ENCODE results near the gene GDF10.

- TF ChIP-seq, protein P1, sequence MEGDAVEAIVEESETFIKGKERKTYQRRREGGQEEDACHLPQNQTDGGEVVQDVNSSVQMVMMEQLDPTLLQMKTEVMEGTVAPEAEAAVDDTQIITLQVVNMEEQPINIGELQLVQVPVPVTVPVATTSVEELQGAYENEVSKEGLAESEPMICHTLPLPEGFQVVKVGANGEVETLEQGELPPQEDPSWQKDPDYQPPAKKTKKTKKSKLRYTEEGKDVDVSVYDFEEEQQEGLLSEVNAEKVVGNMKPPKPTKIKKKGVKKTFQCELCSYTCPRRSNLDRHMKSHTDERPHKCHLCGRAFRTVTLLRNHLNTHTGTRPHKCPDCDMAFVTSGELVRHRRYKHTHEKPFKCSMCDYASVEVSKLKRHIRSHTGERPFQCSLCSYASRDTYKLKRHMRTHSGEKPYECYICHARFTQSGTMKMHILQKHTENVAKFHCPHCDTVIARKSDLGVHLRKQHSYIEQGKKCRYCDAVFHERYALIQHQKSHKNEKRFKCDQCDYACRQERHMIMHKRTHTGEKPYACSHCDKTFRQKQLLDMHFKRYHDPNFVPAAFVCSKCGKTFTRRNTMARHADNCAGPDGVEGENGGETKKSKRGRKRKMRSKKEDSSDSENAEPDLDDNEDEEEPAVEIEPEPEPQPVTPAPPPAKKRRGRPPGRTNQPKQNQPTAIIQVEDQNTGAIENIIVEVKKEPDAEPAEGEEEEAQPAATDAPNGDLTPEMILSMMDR (IDR thresholded peaks at IDR 0.05 in 8 of 11, conservative IDR thresholded peaks at IDR 0.05 in 3 of 11), result no peak
- no peak for TF ChIP-seq POLR2A (IDR thresholded peaks at IDR 0.05)
- TF ChIP-seq POLR2AphosphoS5 (IDR thresholded peaks at IDR 0.05), result no peak
Measured at GRCh38 chr10:47268696-47269095, 31.3 kb upstream of the GDF10 start.
